ENCODE data around the gene TPCN2. TPM values are rescaled to one million over a fixed set of nuclear protein-coding genes. Genes with fewer than 3 reads are reported as not detected.

Gene TPCN2
- total RNA-seq, 1 donor from 2014 or later: 9.5 TPM

- Histone ChIP-seq H3K9ac (ENCODE audit: low read length) (no peak overlapping the region), H2AFZ (ENCODE audit: low read depth, low read length) (no peak overlapping the region), H3K36me3 (ENCODE audit: insufficient read depth, low read length) (no peaks in the 10 kb centered on the region), H4K20me1 (ENCODE audit: insufficient read depth, low read length) (peaks cover 44% of the 10 kb centered on the region), H3K4me2 (ENCODE audit: low read length) (no peak overlapping the region), H3K4me3 (ENCODE audit: insufficient read depth, low read depth, low read length) (no peak overlapping the region), H3K27me3 (ENCODE audit: insufficient read depth, low read length) (no peaks in the 10 kb centered on the region), H3K4me1 (ENCODE audit: insufficient read depth, low read length) (peaks cover 12% of the 10 kb centered on the region), H3K79me2 (ENCODE audit: insufficient read depth, low read length) (no peaks in the 10 kb centered on the region), H3K27ac (ENCODE audit: low read depth, low read length) (no peak overlapping the region), H3K9me3 (ENCODE audit: insufficient read depth, low read depth, low read length) (no peaks in the 10 kb centered on the region)
- peaks cover 15% of the 10 kb centered on the region for H3K4me1 Mint-ChIP-seq (ENCODE audit: low read depth, unreplicated experiment)
- H3K9me3 Mint-ChIP-seq (ENCODE audit: unreplicated experiment): peaks cover 3% of the 10 kb centered on the region
- peaks cover 7% of the 10 kb centered on the region for H3K27me3 Mint-ChIP-seq (ENCODE audit: low read depth, unreplicated experiment)
- H3K36me3 Mint-ChIP-seq (ENCODE audit: low read depth, unreplicated experiment): peaks cover 6% of the 10 kb centered on the region
- no peak overlapping the region for H3K4me3 Mint-ChIP-seq (ENCODE audit: unreplicated experiment)
- peak overlapping the region; percentile 45 for H3K27ac Mint-ChIP-seq (ENCODE audit: unreplicated experiment)
- no peak for TF ChIP-seq EZH2 (IDR thresholded peaks at IDR 0.05; ENCODE audit: insufficient read depth, low read length)
- TF ChIP-seq, protein P1, sequence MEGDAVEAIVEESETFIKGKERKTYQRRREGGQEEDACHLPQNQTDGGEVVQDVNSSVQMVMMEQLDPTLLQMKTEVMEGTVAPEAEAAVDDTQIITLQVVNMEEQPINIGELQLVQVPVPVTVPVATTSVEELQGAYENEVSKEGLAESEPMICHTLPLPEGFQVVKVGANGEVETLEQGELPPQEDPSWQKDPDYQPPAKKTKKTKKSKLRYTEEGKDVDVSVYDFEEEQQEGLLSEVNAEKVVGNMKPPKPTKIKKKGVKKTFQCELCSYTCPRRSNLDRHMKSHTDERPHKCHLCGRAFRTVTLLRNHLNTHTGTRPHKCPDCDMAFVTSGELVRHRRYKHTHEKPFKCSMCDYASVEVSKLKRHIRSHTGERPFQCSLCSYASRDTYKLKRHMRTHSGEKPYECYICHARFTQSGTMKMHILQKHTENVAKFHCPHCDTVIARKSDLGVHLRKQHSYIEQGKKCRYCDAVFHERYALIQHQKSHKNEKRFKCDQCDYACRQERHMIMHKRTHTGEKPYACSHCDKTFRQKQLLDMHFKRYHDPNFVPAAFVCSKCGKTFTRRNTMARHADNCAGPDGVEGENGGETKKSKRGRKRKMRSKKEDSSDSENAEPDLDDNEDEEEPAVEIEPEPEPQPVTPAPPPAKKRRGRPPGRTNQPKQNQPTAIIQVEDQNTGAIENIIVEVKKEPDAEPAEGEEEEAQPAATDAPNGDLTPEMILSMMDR (IDR thresholded peaks at IDR 0.05; ENCODE audit: insufficient read depth, low read depth, low read length): no peak
- FAIRE-seq (no peak), DNase-seq (ENCODE audit: low read depth) (no peak)
These were observed 44.4 kb downstream of the TPCN2 start for GRCh38 chr11:69093106-69093505.

GRCh38 chr11:69094111-69094914 lies 45.6 kb downstream of the TPCN2 start:
- H3K27ac Mint-ChIP-seq (ENCODE audit: unreplicated experiment): peak overlapping the region; percentile 45
- H3K9me3 Mint-ChIP-seq (ENCODE audit: unreplicated experiment): peaks cover 3% of the 10 kb centered on the region
- peaks cover 11% of the 10 kb centered on the region for H3K27me3 Mint-ChIP-seq (ENCODE audit: low read depth, unreplicated experiment)
- H3K36me3 ChIP-seq (ENCODE audit: insufficient read depth, low read length): no peaks in the 10 kb centered on the region
- no peak overlapping the region for H3K4me2 ChIP-seq (ENCODE audit: low read length)
- H3K9ac ChIP-seq (ENCODE audit: low read length): no peak overlapping the region
- peaks cover 32% of the 10 kb centered on the region for H4K20me1 ChIP-seq (ENCODE audit: insufficient read depth, low read length)
- DNase-seq (ENCODE audit: low read depth): no peak
- H3K4me1 Mint-ChIP-seq (ENCODE audit: low read depth, unreplicated experiment): peaks cover 7% of the 10 kb centered on the region
- no peak overlapping the region for H2AFZ ChIP-seq (ENCODE audit: low read depth, low read length)
- H3K36me3 Mint-ChIP-seq (ENCODE audit: low read depth, unreplicated experiment): peaks cover 4% of the 10 kb centered on the region
- peaks cover under 1% of the 10 kb centered on the region for H3K27me3 ChIP-seq (ENCODE audit: insufficient read depth, low read length)
- H3K4me1 ChIP-seq (ENCODE audit: insufficient read depth, low read length): peaks cover 1% of the 10 kb centered on the region
- FAIRE-seq: no peak
- TF ChIP-seq EZH2 (IDR thresholded peaks at IDR 0.05; ENCODE audit: insufficient read depth, low read length): no peak
- TF ChIP-seq, protein P1 (IDR thresholded peaks at IDR 0.05; ENCODE audit: insufficient read depth, low read depth, low read length): no peak
- H3K4me3 Mint-ChIP-seq (ENCODE audit: unreplicated experiment): no peak overlapping the region
- no peaks in the 10 kb centered on the region for H3K9me3 ChIP-seq (ENCODE audit: insufficient read depth, low read depth, low read length)
- H3K4me3 ChIP-seq (ENCODE audit: insufficient read depth, low read depth, low read length): no peak overlapping the region
- no peak overlapping the region for H3K27ac ChIP-seq (ENCODE audit: low read depth, low read length)
- no peaks in the 10 kb centered on the region for H3K79me2 ChIP-seq (ENCODE audit: insufficient read depth, low read length)

DNA sequence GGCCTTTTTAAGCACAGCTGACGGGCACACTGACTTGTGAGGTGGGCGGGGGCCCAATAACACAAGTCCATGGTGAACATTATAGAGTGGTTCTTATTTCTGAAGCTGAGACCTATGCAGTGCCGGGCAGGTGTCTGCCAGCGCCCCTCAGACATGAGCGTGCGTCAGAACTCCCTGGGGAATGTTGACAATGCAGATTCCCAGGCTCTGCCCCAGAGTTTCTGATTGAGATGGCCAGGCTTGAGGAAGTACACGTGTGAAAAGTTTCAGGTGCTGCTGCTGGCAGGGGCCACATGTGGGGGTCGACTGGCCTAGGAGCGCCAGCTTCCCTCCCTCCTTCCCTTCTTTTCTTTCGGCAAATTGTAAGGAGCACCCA lies 46.2 kb downstream of the TPCN2 start:
- Mint-ChIP-seq H3K9me3 (ENCODE audit: unreplicated experiment) (peaks cover 3% of the 10 kb centered on the region), H3K36me3 (ENCODE audit: low read depth, unreplicated experiment) (peaks cover 4% of the 10 kb centered on the region), H3K27ac (ENCODE audit: unreplicated experiment) (no peak overlapping the region), H3K27me3 (ENCODE audit: low read depth, unreplicated experiment) (peaks cover 16% of the 10 kb centered on the region), H3K4me3 (ENCODE audit: unreplicated experiment) (no peak overlapping the region), H3K4me1 (ENCODE audit: low read depth, unreplicated experiment) (peaks cover 2% of the 10 kb centered on the region)
- no peaks in the 10 kb centered on the region for H3K4me1 ChIP-seq (ENCODE audit: insufficient read depth, low read length)
- no peak overlapping the region for H3K9ac ChIP-seq (ENCODE audit: low read length)
- H2AFZ ChIP-seq (ENCODE audit: low read depth, low read length): no peak overlapping the region
- TF ChIP-seq EZH2 (IDR thresholded peaks at IDR 0.05; ENCODE audit: insufficient read depth, low read length): no peak
- TF ChIP-seq, protein P1 (IDR thresholded peaks at IDR 0.05; ENCODE audit: insufficient read depth, low read depth, low read length): no peak
- peaks cover 26% of the 10 kb centered on the region for H4K20me1 ChIP-seq (ENCODE audit: insufficient read depth, low read length)
- H3K36me3 ChIP-seq (ENCODE audit: insufficient read depth, low read length): no peaks in the 10 kb centered on the region
- H3K27me3 ChIP-seq (ENCODE audit: insufficient read depth, low read length): peaks cover 6% of the 10 kb centered on the region
- FAIRE-seq (no peak), DNase-seq (ENCODE audit: low read depth) (no peak)
- H3K4me3 ChIP-seq (ENCODE audit: insufficient read depth, low read depth, low read length): no peak overlapping the region
- no peaks in the 10 kb centered on the region for H3K79me2 ChIP-seq (ENCODE audit: insufficient read depth, low read length)
- H3K9me3 ChIP-seq (ENCODE audit: insufficient read depth, low read depth, low read length): no peaks in the 10 kb centered on the region
- H3K27ac ChIP-seq (ENCODE audit: low read depth, low read length): no peak overlapping the region
- no peak overlapping the region for H3K4me2 ChIP-seq (ENCODE audit: low read length)
